HG02981 (cell line): Measurements from ENCODE around the gene RHOD.

ENCODE experiments used
- ATAC-seq: cut with Tn5 transposase; IDR thresholded peaks from one replicate; pipeline ENCODE4 v1.9.1; 2021; ENCODE audit warnings: mild to moderate bottlenecking, moderate library complexity; ENCODE audit not compliant: unreplicated experiment

The RHOD gene

GRCh38 chr11:67056267-67057204 is at the start of gene RHOD:
TSS of gene RHOD (plus strand) at chr11:67056847. CDS start at chr11:67056903, 56 bp downstream.
- no peak for ATAC-seq

DNA sequence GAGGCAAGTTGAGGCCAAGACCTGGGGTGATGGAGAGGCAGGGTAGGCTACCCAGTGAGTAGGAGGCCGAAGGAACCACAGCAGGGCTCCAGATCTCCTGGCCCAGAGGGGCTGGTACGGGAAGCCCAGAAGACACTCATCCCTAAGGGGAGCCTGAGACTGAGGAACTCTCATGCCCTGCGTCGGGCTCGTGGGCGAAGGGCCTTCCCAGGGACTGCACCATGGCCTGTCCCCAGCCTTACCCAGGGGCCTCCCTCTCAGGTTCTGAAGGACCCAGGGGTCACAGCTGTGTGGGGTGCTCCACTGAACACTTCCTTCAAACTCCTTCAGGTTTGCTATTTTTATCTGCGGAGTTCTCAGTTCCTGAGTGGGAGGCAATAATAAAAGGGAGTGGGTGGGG is 49.5 kb upstream of the RHOD start:
- ATAC-seq = no peak

- ATAC-seq = no peak
Measured at GRCh38 chr11:67010296-67010905, 46.2 kb upstream of the RHOD start.

DNA sequence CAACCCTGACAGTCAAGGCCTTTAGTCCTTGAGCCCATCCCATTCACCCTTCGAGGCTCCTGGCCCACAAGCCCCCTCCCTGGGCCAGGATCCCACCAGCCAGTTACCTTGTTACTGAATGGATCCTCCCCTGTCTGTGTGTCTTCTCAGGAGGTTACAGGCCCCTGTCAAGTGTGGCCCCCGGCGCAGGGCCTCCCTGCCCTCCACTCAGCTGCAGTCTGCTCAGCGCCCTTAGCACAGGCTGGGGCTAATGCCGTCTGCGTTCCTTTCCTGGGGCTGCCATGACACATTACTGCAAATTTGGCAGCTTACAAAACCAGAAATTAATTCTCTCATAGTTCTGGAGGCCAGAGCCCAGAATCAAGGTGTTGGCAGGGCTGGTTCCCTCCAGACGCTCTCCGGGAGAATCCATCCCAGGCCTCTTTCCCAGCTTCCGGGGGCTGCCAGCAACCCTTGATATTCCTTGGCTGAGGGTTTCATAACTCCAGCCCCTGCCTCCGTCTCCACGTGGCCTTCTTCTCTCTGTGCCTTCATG is 43.1 kb upstream of the RHOD start:
- ATAC-seq = no peak

DNA sequence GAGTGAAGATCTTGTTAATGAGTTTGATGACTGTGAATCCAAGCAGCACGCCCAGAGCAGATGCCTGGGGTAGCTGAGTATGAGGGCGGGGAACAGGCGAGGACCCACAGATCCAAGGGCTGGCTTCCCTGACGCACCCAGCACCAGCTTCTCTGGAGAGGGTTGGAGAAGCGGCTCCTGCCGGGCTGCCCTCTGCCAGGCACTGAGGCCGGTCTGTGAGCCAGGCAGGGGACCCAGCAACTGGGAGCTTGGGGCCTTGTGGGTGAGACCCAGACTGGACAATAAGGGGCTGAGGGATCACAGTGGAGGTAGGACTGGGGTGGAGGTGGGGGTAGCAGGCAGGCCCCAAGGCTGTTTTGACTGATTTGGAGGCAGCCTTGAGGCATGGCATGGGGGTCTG is 42.3 kb upstream of the RHOD start:
- ATAC-seq = no peak

GRCh38 chr11:67015048-67015447 is 41.6 kb upstream of the RHOD start:
- no peak for ATAC-seq

DNA sequence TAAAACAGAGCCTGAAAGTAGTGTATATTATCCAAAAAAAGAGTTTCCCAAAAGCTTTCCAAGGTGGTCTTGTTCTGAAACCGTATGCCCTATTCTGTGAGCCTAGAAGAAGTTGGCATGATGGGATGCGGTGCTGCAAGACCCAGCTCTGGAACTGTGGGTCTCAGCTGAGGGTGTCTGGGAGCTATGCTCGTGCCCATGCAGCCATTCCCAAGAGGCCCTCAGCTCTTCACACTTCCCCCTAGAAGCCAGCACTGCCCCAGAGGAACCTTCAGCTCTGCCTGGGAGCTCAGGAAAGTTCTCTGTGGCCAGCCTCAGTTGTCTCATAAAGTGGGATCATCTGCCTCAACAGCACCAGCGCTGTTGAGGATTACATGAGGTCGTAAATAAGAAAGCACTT is 40.1 kb upstream of the RHOD start:
- no peak for ATAC-seq

- no peak for ATAC-seq
Measured at GRCh38 chr11:67020949-67021348, 35.7 kb upstream of the RHOD start.

GRCh38 chr11:67022341-67022933 is 34.2 kb upstream of the RHOD start:
- no peak for ATAC-seq

DNA sequence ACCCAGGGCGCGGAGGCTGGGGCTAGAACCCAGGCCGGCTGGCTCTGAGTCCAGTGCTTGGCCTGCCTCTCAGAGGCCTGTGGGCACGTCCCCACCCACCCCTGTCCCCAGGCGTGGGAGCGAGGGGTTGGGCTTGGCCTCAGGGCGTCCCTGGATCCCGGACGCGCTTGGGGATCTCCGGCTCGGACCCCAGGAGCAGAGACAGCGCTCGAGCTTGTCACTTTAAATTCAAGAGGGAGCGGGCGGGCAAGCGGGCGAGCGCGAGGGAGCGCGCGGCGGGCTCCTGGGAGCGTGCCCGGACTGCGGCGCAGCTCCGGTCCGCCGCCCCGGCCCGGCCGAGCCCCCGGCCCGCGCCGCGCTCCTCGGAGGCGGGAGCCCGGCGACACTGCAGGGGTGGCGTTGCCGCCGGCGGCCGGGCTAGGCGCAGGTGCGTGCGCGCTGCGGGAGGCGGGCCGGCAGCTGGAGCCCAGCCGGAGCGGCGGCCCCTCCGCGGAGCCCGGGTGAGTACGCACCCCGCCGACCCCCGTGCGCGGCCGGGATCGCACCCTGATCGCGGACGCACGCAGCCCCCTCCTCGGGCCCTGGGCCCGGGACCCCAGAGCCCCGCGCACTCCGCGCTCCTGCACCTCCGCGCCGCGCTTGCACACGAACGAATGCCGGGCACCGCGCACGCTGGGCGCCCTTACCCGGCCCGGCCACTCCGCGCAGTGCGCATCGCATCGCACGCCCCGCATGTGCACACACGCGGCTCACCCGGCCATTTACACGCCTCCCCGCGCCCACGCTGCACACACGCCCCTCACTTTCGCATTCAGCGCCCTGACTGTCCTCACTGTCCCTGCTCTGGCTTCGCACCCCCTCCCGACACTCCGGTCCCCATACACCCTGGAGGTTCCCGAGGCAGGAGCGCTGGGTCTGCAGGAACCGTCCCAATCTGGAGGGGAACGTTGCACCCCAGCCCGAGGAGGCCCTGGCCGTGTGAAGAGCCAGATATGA is 33.4 kb upstream of the RHOD start, which contains the start of gene SYT12:
Gene SYT12, plus strand, starts transcription at position 174 of the 996 bp plus-strand sequence. CDS start 7,011 bp downstream, outside the sequence.
- no peak for ATAC-seq

DNA sequence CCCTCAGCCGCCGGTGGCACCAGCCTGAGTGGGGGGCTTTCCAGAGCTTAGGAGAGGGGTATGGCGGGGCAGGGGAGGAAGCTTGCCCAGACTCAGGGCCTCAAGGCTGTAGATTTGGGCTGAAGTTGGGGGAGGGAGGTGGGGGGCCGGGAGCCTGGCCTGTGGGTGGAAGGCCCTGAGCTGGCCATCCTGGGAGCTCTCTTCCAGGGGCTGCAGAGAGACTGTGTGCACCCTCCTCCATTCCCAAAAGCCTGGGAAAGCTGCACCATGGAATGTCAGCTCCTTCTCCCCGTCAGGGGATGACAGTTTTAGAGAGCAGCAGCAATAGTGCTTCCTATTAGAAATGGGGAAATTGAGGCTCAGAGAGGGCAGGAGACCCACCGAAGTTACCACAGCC is 32.7 kb upstream of the RHOD start:
- no peak for ATAC-seq

- ATAC-seq = no peak
Measured at GRCh38 chr11:67024410-67024809, 32.2 kb upstream of the RHOD start.

GRCh38 chr11:67024966-67025365 is 31.7 kb upstream of the RHOD start:
- no peak for ATAC-seq

DNA sequence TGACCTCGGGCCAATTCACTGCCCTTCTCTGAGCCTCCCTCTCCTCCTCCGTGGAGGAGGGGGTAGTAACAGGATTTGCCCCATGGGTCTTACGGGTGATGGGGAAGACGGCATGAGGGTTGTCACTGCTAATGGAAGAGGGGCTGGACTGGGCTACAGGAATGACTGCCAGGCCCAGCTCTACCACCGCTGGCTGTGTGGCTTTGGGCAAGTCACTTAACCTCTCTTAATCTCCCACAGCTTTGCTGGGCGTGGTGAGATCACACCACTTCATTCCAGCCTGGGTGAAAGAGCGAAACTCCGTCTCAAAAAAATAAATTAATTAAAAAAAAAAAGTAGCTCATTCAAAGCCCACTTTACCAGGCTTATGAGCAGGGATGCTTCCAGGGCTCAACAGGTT is 30.9 kb upstream of the RHOD start:
- ATAC-seq = no peak

- ATAC-seq = no peak
Measured at GRCh38 chr11:67026941-67027340, 29.7 kb upstream of the RHOD start.

DNA sequence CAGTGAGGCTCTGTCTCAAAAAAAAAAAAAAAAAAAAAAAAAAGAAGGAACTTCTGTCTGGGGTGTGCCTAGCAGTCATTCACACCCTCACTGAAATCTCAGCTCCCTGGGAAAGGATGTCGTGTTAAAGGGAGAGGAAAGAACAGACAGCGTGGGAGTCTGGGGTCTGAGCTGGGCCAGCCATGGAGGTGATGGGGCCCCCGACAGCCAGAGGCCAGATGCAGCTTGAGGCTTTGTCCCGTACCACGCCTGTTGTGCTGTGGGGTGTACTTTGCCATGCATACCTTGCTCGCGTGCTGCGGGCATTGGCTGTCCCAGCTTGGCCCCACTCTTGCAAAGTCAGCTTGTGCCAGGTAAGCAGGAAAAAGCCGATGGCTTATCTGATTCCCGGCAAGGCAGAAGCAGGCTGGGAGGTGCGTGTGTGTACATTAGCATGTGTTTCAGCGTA is 29.1 kb upstream of the RHOD start:
- no peak for ATAC-seq

DNA sequence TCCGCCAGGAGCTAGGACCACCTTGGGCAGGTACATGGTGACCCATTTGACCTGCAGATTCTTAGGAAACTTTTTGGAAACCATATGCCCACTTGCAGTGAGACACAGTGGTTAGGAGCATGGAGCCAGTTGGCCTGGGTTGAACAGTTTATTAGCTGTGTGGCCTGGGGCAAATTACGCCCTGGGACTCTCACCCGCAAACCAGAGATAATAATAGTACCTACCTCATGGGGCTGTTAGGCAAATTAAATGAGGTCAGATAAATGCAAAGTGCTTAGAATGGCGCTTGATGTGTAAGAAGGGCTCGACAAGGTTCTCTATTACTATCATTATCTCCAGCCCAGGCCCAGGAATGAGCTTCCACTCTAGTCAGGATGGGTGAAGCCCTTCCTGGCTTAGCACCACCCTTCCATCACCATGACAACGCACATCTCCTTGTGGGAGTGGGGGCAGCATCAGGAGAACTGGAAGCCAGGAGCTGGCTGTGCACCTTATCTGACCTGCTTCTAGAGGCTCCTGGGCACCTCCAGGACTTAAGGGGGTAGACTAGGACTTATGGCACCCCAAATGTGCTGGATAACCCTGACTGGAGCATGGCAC is 28.6 kb upstream of the RHOD start:
- ATAC-seq = no peak

- ATAC-seq = no peak
Measured at GRCh38 chr11:67029146-67029545, 27.5 kb upstream of the RHOD start.

- no peak for ATAC-seq
Measured at GRCh38 chr11:67030976-67031375, 25.7 kb upstream of the RHOD start.
